ENCODE results near the gene TEX2.

TEX2 gene

DNA sequence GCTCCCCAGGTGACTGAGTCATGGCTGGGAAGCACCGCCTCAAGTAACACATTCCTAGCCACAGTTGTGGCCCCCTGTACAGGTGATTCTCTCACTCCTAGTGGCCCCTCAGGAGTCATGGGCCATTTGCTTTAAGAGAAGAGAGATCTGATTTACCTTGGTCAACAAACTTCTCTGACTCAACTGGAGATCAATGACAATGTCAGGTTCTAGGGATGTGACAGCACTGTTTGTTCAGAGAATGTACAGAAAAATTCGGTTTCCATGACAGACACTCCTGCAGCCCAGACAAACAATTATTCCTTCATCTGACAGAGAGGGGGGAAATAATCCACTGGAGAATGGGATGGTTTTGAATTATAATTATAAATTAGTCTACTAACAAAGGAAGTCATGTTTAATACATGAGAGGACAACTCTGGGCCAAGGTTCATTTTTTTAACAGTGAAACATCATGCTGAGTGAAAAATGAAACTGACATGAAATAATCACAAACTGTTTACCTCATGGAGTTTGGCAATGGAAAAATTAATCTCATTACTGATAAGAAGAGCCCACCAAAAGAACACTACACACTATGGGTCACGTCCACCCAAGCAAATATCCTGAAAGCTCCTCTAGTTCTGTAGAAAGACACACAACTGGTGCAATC lies 142.8 kb downstream of the TEX2 start:
- TF ChIP-seq ZNF274 (IDR thresholded peaks at IDR 0.05; ENCODE audit: low read depth, low read length), result no peak
- H3K4me3 ChIP-seq (ENCODE audit: low read length), result no peak overlapping the region

DNA sequence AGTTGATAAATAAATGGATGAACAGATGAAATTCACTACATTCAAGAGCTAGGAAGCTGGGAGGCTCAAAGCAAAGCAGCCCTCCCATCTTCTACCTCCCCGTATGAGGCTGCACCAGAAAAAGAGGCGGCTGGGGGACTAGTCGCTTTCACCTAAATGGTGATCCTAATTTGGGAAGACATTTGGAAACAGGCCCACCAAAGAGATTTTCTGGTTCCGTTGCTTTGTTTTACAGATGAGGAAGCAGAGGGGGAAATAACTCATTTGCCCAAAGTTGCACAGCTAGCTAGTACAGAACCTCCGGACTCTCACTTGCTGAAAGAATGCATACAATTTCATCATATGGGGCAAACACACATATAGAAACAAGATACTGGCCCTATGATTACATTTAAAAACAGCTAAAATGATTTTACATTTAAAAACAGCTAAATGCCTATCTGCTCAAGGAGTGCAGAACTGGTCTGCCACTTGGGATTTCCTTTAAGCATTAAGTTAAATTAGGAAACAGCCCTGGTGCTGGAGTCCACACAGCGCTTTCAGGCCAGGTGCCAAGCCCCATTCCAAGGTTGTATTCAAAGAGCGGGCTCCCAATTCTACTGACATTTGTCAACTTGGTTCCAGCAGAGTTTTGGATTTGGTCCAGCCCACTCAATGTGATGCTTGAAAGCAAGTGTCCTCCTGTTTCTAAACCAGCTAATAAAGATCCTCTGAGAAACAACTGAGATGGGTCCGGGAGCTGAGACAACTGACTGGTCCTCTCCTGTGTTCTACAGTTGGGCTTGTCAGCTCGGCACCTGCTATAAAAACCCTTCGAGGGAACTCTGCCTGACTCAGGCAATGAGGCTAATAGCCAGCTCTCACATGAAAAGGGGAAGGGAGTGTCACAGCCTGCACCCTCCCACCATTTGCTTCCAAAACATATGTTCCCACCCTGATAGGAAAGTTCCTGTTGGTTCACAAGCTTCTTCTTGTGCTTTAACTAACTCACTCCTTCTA lies 144.8 kb downstream of the TEX2 start:
- no peak for TF ChIP-seq ZNF274 (IDR thresholded peaks at IDR 0.05; ENCODE audit: low read depth, low read length)
- H3K4me3 ChIP-seq (ENCODE audit: low read length), result no peak overlapping the region

DNA sequence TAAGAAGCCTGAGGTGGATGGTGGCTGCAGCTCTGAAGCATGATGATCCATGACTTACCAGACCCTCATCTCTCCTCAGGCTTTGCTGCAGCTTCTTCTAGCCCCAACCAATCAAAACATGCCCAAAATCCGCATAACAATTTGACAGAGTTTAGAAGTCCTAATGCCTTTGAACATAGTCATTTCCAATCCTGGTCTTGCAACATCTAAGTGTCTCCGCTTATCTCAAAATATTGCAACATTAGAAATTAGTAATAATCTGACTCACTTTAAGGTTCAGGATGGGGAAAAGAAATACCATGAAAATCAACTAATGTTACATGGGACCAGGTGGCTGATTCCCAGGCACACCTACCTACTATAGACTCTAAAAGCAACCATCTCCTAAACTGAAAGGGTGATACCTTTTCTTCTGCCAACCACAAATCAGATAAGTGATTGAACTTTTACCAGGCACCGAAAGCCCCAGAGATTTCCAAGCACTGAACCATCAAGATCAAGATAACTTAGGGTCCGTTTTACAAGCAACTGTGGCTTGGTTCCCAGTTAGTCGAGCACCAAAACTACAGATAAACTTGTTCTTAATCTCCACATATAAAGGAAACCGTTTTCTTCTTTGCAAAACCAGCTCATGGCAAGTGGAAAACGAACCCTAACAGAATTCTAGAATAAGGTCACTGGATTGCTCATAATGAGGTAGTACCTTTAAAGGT lies 147.1 kb downstream of the TEX2 start:
- H3K4me3 ChIP-seq (ENCODE audit: low read length), result no peak overlapping the region

DNA sequence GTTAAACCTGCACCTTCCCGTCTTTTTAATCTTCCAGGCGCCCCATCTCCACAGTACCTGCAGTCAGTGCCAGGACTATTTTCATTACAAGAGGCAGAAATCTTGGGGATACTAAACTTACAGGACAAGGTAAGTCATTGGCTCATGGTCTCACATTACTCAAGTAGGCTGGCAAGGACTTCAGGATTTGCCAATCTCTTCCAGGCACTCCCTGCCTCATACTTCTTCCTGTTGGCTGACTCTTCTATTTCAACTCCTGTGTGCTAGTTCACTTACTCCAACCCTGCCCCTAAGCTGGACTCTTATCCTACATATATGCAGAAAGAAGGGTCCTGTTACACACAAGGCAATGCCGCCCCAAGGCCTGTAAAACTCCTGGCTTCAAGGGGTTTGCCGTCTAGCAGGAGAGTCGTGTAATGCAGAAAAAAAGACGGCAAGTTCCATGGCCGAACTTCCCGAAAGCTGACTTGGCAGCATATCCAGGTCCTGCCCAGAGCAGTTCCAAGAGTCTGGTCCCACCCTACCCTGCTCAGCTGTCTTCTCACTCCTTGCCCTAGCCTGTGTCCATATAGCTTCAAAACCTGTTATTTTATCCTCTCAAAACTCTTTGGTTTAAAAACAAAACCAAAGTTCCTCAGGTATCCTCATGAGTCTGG lies 147.9 kb downstream of the TEX2 start:
- no peak overlapping the region for H3K4me3 ChIP-seq (ENCODE audit: low read length)
- TF ChIP-seq ZNF274 (IDR thresholded peaks at IDR 0.05; ENCODE audit: low read depth, low read length), result no peak

More for the DNA sequence above, 147.1 kb downstream of the TEX2 start:
- no peak for TF ChIP-seq ZNF274 (IDR thresholded peaks at IDR 0.05; ENCODE audit: low read depth, low read length)

DNA sequence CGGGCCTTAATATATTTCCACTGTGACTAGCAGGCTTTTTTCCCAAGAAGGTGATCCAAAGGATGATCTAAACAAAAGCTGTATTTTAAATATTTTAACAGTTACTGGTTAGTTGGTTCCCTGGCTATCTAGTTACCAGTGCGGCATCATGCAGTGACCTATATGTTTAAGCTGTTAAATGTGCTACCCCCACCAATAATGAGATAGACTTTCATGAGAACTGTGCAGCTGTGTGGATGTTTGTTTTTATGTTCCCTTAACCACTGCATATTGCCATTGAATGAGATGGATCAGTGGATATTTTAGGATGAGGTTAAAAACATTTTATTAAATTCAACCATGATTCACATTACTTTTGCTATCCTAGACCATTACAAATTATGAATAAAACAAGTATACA lies 150.1 kb downstream of the TEX2 start:
- no peak for TF ChIP-seq ZNF274 (IDR thresholded peaks at IDR 0.05; ENCODE audit: low read depth, low read length)
- H3K4me3 ChIP-seq (ENCODE audit: low read length), result no peak overlapping the region

DNA sequence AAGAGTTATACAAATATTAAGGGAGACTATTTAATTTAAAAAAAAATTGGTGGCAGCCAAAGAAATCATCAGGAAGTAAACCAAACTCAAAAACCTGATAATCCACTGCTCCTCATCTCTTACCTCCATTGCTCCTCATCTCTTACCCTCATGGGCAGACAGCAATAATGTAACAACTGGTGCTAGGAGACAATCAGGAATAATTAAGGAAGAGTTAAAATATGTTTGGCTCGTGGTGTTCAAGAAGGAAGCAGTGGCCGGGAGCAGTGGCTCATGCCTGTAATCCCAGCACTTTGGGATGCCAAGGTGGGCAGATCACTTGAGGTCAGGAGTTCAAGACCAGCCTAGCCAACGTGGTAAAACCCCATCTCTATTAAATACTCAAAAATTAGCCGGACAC lies 151.2 kb downstream of the TEX2 start:
- no peak overlapping the region for H3K4me3 ChIP-seq (ENCODE audit: low read length)
- TF ChIP-seq ZNF274 (IDR thresholded peaks at IDR 0.05; ENCODE audit: low read depth, low read length), result no peak

DNA sequence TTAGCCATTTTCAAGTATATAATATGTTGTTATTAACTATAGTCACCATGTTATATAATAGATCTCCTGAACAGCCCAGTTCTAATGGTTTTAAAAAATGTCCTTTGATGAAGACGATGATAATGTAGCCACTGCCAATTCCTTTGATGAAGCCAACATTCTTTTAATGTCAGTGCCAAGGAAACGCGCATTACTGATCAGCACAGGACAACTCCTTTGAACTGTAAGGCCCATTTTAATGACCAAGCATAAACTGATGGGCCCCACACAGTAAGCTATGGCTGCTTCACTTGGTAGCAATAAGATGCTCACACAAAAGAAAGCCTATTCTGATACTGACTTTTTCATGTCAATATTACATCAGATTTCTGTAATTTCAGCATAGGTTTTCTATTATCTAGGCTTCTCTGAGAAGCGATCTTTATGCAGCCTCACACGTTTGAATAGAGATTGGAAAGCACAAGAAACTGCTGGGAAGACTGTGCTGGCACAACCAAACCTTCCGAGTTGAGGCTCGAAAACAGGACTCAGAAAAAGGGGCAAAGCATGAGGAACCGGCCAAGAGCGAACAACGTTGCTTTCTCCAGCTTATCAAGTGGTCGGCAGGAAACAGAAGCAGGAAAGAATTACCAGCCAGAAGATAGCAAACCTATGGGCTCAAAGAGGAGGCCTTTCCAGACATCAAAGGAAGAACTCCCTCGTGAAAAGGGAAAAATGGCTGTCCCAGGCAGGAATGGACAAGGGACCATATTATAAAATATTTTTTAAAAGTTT lies 152.5 kb downstream of the TEX2 start:
- no peak overlapping the region for H3K4me3 ChIP-seq (ENCODE audit: low read length)
- TF ChIP-seq ZNF274 (IDR thresholded peaks at IDR 0.05; ENCODE audit: low read depth, low read length), result no peak

DNA sequence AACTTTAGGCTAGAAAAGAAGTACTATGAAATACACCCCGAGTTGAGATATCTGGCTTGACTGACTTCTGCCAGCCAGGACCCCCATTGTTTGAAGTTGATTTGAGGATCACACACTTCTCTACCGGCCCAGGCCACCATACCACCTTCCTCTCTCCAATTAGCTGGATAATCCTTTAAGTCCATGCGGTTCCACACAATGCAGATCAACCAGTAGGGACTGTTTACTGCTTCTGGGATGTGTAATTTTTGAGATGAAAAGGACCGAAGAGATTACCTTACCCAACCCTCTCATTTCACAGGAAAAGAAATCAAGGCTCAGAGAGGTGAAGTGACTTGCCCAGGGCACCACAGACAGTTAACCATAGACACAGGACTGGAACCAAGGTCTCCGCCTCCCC lies 153.7 kb downstream of the TEX2 start:
- no peak overlapping the region for H3K4me3 ChIP-seq (ENCODE audit: low read length)
- TF ChIP-seq ZNF274 (IDR thresholded peaks at IDR 0.05; ENCODE audit: low read depth, low read length), result no peak

DNA sequence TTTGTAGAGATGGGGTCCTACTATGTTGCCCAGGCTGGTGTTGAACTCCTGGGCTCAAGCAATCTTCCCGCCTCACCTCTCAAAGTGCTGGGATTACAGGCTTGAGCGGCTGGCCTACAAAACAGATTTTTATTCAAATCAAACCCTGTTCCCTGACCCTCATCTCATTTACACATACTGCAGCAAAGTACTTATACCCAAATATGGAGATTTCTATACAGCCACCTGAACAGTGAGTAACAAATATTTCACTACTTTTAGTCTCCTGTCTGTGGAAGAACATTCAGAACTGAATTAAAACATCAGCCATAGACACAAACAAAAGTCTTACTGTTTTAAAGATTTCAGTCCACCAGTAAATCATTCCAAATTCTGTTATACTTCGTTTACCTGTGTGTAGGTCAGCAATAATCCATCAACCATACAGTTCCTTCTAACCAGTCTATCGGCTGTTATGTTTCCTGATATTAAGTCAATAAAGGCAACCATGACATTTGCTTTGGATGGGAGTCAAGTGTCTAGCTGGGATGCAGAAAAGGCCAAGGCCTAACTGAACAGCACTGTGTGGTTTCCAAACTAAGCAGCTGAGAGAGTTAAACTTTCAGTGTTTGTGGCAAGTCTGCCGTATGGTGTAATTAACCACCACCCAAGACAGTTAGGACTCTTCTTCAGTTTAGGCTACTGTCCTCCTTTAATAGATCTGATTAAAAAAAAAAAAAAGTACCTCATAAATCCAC lies 155.4 kb downstream of the TEX2 start:
- TF ChIP-seq ZNF274 (IDR thresholded peaks at IDR 0.05; ENCODE audit: low read depth, low read length), result no peak

DNA sequence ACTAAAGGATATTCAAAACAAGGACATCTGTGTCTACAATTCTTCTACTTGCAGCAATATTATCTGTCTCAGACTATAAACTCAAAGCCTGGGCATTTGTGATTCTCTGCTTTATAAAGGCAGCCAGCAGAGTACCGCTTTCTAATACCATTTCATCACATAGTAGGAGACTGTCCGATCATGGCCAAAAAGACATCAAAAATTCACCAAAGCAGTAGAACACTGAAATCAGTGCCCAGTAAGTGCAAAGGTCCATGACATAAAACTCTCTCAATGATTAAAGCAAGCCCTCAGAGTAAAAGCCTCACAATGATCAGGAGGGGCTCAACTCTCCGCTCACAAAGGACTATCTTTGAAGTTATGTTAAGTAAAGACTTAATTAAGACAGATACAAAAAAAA lies 156.1 kb downstream of the TEX2 start:
- no peak for TF ChIP-seq ZNF274 (IDR thresholded peaks at IDR 0.05; ENCODE audit: low read depth, low read length)
- H3K4me3 ChIP-seq (ENCODE audit: low read length), result no peak overlapping the region

More for the DNA sequence above, 155.4 kb downstream of the TEX2 start:
- no peak overlapping the region for H3K4me3 ChIP-seq (ENCODE audit: low read length)

DNA sequence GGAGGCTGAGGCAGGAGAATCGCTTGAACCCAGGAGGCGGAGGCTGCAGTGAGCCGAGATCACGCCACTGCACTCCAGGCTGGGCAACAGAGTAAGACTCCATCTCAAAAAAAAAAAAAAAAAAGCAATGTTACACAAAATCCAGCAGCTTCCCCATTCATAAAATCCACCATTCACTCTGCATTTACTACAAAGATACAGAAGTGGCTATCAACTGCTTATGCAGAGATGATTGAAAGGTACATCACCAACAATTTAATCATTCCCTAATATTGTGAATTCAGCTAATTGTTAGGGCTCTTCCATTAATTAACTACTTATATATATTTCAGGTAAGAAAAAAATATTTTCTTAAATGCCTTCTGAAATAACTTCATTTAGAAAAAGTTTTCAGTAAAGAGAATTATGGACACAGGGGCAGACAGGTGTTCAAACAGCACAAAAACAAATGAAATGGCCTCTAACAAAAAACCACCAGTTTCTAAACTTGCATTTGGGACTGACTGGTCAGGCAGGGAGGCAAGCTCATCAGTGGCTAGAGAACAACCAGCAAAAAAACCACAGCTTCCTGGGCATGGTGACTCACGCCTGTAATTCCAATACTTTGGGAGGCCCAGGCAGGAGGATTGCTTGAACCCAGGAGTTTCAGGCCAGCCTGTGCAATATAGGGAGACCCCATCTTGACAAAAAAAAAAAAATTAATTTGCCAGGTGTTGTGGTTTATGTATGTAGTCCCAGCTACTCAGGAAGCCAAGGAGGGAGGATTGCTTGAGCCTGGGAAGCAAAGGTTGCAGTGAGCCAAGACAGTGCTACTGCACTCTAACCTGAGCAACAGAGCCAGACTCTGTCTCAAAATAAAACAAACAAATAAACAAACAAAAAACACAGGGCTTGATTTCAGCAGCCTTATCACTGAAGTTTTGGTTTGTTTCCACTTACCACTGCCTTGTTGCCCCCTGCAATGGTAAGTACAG lies 159.4 kb downstream of the TEX2 start:
- no peak for TF ChIP-seq ZNF274 (IDR thresholded peaks at IDR 0.05; ENCODE audit: low read depth, low read length)
- no peak overlapping the region; the same call in 1 of the 2 replicates for H3K4me3 ChIP-seq (ENCODE audit: low read length)
